GM21576 (cell line): ENCODE results near the gene NACC2.

Experiments
- ATAC-seq: cut with Tn5 transposase; IDR thresholded peaks from one replicate; pipeline ENCODE4 v1.9.1; 2021; ENCODE audit warnings: mild to moderate bottlenecking, moderate library complexity; ENCODE audit not compliant: unreplicated experiment

The NACC2 gene

GRCh38 chr9:135998410-135999071 lies 96.5 kb downstream of the NACC2 start:
- no peak for ATAC-seq

- ATAC-seq, result no peak
Observed at GRCh38 chr9:135998016-135998380, 97.1 kb downstream of the NACC2 start.

DNA sequence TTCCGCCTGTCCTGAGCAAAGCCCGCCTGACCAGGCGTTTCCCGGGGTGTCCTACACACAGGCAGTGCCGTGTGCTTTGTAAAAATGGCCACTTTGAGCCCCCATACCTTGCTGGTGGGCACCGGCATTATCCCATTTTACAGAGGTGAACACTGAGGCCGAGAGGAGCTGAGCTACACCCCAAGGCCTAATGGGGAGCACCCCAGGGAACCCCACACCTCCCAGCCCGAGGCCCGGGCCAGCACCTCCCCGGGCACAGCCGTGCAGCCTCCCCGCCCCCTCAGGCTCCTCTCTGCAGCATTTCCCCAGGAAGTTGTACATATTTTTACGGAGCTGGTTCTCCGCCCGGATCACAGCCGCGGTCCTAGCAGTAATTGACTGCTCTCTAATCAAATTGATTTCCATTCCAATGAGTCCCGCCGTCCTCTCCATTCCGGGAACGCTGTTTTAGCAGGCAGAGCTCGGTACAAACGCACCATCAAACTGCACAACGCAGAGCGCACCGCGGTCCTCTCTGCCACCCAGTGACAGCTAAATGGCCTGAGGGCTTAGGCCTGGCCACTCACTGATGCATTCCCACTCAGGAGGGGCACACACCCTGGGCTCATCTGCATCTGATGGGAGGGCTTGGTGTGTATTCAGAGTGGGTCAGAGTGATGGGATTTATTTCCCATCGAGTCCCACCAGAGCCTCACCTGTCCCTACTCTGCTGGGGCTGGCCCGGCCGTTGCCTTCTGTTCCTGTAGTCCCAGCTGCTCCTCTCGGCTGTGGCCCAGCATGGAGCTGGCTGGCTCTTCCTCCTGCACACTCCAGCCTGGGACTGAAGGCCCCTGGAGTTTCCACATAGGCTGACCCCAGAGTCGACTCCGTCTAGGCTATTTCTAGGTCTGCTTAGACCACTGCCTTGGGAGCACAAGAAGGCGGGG lies 97.7 kb downstream of the NACC2 start:
- ATAC-seq, result no peak

DNA sequence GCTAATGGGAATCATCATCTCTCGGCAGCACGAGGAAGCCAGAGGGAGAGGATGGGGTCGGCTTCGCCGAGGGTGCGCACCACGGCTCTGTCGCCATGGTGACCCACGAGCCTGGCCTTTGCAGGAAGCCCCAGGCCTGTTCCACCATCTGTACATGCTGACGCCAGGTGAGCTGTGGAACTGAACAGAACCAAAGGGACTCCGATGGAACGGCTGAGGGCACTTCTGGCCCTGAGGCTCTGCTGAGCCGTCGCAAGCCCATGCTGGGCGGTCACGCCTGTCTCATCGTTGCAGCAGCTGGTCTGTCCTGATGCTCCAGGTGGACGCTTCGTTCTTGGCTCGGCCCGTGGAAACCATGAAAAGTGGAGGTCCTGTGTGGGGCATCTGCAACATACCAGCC lies 99.3 kb downstream of the NACC2 start:
- ATAC-seq, result no peak

DNA sequence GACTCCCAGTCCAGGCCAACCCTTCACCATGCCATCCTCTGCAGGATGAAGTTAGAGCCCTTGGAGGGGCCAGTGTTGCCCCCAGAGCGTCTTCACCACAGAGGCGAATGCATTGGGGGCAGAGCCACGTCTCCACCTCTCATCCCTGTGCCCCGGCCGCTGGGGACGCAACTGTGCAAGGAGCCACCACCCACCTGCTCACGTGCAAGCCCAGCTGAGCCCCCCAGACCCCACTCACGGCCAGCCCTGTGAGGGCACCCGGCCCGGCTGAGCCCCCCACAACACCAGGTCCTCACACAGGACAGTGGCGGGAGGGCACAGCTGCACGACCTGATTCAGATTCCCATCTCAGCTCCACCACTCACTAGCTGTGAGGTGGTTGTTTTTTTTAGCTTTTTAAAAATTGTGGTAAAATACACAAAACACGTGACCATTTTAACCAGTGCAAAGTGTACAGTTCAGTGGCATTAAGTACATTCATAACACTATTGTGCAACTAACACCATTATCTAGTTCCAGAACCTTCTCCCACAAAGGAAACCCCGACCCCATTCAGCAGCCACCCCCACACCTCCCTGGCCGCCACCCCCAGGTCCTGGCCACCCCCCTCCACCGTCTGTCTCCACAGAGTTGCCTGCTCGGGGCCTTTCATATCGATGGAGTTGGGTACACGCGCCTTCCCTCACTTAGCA lies 100.4 kb downstream of the NACC2 start:
- no peak for ATAC-seq

GRCh38 chr9:135993765-135994500 lies 101.2 kb downstream of the NACC2 start:
- no peak for ATAC-seq

GRCh38 chr9:135993409-135993742 lies 101.7 kb downstream of the NACC2 start:
- ATAC-seq, result no peak

DNA sequence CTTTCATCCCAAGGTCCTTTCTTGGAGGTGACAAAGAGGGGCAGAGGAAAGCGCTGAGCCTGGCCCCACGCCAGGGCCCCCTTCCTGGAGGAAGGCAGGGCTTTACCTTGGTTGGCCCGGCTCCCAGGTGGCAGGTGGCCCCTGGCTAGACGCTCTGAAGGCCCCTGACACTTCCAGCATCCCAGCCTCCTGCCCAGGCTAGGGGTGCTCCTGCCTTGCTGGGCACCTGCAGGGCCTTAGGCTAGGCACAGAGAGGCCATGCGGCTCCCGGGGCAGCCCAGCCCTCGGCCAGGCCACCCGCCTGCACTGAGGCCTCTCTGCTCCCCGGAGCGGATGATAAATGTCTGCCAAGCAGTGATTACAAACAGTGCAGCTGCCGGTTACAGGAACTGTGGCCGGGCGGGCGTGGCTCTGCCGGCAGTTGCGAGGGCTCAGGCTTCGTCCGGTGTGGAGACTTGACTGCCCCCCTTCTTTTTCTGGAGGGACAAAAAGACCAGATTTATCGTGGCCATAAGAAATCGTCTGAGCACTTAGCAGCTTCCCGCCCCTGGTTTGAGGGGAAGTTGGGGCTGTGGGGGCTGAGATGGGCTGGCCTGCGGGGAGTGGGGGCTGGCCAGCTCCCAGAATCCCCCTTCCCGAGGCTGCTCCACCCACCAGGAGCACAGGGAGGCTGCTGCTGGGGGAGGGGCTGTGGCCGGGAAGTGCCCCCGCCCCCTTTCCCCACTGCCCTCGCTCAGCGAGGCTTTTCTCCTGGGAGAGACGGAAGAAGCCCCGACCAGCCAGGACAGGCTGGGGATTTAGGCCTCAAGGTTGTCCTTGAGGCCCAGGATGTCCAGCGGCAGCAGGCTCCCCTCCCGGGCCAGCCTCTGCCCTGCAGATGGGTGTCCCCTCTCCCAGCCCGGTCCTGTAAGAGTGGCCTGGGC lies 102.3 kb downstream of the NACC2 start:
- no peak for ATAC-seq

DNA sequence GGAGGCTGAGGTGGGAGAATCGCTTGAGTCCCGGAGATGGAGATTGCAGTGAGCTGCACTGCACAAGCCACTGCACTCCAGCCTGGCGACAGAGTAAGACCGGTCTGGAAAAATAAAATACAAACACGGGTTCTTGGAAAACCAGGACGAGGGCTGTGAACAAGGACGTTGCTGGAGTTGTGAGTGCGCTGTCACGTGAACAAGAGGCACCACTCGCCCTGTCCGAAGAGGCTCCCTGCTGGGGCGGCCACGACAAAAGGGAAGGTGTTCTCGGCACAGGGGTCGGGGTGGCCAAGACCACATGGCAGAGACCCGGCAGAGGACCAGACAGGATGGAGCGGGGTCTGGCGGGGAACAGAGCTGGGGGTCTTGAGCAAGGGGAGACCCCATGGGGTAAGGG lies 103.3 kb downstream of the NACC2 start:
- no peak for ATAC-seq

DNA sequence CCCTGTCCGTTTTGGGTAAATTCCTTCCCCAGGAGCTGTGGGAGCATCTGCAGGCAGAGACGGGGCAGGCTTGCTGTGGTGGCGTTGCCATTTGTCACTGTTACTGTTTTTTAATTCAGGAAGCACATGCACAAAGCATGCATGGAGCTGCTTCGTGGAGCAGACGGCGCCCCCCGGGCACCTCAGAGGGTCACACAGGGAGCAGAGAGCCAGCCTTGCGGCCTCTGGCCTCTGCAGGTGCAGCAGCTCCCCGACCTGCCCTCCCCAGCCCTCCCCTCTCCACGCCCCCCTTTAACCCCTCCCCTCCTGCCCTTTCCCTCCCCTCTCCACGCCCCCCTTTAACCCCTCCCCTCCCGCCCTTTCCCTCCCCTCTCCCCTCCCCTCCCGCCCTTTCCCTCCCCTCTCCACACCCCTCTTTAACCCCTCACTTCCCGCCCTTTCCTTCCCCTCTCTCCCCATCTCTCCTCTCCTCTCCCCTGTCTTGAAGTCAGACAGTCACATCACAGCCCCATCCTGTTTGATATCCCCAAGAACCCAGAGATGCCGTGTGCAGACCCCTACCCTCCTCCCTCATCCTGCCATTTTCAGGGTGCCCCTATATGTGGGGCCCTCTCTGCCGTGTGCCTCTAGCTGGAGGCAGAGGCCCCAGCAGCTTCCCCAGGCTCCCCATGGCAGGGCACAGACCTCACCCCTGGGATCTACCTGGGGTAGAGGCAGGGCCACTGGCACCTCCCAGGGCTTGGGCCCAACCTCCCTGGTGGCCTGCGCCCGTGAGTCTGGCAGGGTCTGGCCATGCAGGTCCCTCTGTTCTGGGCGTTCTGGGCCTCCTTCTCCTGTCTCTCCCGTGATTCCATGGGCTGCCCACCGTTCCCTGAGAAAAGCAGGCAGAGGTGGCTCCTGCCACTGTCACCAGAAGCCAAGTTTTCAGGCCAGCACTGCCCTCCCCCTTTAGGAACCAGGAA lies 104.3 kb downstream of the NACC2 start:
- no peak for ATAC-seq

DNA sequence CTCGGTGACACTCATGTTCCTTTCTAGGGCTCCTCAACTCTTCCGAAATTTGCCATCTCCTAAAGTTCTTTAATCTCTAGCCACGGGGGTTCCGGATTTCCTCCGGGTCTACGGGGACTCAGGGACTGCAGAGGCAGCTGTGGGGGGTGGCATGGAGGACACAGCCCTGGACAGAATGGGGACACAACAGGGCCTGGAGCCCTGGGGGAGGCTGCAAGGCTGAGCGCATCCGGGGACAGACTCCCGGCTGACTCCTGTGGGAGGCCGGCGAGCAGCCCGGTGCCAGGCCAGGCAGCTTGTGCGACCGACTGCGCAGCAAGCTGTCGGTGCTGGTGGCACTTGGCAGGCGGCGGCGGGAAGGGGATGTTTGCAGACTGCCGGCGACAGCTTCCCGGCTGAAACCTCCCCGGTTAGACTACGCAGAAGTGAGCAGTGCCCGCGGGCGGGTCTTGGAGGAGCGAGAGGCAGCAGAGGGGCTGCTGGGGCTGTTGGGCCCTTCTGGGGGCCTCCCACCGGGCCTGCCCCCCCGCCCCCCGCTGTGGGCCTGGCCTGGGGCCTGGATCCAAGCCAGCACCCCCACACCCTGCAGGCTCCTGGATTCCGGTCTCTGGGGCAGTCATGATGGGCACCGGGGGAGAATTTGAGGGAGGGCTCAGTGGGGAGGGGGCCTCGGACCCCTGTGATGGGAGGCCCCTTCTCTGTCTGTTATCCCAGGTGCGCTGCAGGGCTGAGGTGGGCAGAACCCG lies 105.2 kb downstream of the NACC2 start:
- no peak for ATAC-seq

GRCh38 chr9:135989157-135989556 lies 105.9 kb downstream of the NACC2 start:
- no peak for ATAC-seq

GRCh38 chr9:135988493-135988892 lies 106.6 kb downstream of the NACC2 start:
- no peak for ATAC-seq

DNA sequence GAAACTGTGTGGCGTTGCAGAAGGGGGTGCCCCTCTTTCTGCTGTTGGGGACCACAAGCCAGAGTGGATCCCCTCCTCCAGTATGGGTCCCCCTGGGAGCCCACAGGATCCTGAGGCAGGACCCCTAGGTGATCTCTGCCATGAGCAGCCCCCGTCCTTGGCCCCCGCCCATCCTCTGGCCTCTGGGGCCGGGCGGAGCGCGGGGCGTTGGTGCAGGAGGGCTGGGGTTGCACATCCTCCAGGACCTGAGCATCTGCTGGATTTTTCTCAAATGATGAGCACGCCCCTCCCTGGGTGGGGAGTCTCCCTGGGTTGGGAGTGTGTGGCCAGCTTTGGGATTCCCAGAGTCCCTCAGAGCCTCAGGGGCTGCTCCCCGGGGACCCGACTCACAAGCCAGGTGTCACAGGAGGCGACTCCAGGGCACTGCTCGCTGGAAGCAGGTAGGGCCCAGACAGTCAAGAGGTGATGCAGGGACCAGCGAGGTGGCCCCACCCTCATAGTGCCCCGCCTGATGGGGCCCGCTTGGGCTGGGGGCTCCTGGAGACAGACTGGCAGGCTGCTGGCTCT lies 107.2 kb downstream of the NACC2 start:
- ATAC-seq, result no peak

- no peak for ATAC-seq
Observed at GRCh38 chr9:135986605-135987004, 108.5 kb downstream of the NACC2 start.

DNA sequence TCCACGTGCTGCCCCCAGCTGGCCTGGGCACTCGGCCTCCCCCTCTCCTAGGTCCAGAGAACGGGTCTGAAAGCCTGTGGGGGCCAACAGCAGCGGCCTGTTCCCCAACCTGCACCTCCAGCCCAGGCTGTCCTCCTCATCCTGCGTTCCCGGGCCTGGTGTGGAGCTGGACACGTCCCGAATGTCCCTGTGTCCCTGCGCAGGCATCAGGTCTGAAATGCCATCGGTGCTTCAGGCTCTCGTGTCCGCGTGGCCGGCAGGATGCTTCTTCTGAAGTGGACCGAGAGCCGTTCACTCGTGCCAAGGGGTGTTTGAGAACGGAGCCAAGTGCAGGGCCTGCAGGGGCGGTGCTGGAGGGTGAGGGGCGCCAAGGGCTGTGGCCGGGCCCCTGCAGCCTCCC lies 109.2 kb downstream of the NACC2 start:
- ATAC-seq, result no peak

- no peak for ATAC-seq
Observed at GRCh38 chr9:135985459-135985774, 109.7 kb downstream of the NACC2 start.

GRCh38 chr9:135984072-135984710 lies 110.9 kb downstream of the NACC2 start:
- no peak for ATAC-seq
